Placental pericyte (primary cell): Measurements from ENCODE around the gene ARSJ. TPM values are rescaled to one million over a fixed set of nuclear protein-coding genes. Genes with fewer than 3 reads are reported as not detected.

Experiments used
- total RNA-seq: library from RNA; depleted of rRNA; stranded (reverse); fragments of >200 nt; gene quantifications from 2 replicates; pipeline ENCODE4 v1.2.3, GENCODE V29; 2012

Gene ARSJ
- total RNA-seq: 23.9 and 72.7 TPM in 2 replicates

GRCh38 chr4:113979148-113979904 lies at the start of gene ARSJ:
Gene ARSJ, minus strand, starts transcription at chr4:113979647. Its CDS starts 813 bp downstream, at chr4:113978834.

Other genes with a start within 250 kb of the ARSJ start
- gene CAMK2D, start 217.9 kb downstream of the ARSJ start, total RNA-seq: 54.1 and 60.4 TPM in 2 replicates